COLO829 (cell line): ENCODE results near the gene GOSR2.
"Not testable (repeated sequence)": the region's sequence is repeated elsewhere in the genome, so short reads cannot be mapped to it uniquely, and the experiment has no call there.

Source experiments
- DNase-seq: peaks from one replicate; pipeline ENCODE4 v3.0.0; 2012; ENCODE audit warnings: low spot score

The GOSR2 gene

GRCh38 chr17:46894024-46894423 is 28.9 kb upstream of the GOSR2 start:
- DNase-seq, result no peak

- DNase-seq, result no peak
These were observed 28.3 kb upstream of the GOSR2 start for GRCh38 chr17:46894476-46895151.

DNA sequence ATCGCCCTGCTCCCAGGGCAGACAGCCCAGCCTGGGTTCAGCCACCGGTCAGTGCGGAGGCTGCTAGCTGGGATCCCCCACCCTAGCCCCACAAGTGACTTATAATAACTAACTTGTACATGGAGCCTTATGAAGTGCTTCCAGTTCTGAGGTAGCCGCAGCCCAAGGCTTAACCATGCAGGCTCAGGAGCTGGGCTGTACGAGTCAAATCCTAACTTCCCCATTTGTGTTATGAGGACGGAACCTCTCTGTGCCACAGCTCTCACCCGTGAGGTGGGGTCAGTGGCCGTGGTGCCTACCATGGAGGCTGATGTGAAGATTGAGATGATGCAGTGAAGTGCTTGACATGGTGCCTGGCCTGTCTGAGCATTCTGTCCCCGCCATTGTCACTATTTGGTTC is 27.8 kb upstream of the GOSR2 start:
- DNase-seq, result no peak

- no peak for DNase-seq
These were observed 26.0 kb upstream of the GOSR2 start for GRCh38 chr17:46896991-46897390.

GRCh38 chr17:46898364-46898763 is 24.6 kb upstream of the GOSR2 start:
- DNase-seq, result no peak

GRCh38 chr17:46898860-46899259 is 24.1 kb upstream of the GOSR2 start:
- DNase-seq, result no peak

- DNase-seq, result no peak
These were observed 21.7 kb upstream of the GOSR2 start for GRCh38 chr17:46901291-46901690.

DNA sequence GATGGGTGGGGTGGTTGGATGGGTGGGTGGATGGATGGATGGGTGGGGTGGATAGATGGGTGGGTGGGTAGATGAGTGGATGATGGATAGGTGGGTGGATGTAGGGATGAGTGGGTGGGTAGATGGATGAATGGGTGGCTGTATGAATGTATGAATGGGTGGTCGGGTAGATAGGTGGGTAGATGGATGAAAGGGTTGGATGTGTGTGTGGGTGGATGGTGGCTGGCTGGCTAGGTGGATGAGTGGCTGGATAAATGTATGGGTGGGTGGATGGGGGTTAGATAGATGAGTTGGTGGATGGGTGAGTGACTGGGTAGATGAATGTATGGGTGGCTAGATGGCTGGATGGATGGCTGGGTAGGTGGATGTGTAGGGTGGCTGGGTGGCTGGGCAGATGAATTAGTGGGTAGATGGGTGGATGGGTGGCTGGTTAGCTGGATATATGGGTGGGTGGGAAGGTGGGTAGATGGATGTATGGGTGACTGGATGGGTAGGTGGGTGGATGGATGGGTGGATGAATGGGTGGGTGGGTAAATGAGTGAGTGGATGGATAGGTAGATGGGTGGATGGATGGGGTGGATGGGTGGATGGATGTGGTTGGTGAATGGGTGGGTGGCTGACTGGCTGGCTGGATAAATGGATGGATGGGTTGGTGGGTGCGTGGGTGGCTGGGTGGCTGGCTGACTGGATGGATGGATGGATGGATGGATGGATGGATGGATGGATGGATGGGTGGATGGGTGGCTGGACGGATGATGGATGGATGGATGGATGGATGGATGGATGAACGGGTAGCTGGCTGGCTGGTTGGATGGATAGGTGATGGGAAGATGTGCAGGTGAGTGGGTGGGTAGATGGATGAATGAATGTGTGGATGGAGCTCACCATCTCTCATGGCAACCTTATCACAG is 18.9 kb upstream of the GOSR2 start:
- no peak for DNase-seq

DNA sequence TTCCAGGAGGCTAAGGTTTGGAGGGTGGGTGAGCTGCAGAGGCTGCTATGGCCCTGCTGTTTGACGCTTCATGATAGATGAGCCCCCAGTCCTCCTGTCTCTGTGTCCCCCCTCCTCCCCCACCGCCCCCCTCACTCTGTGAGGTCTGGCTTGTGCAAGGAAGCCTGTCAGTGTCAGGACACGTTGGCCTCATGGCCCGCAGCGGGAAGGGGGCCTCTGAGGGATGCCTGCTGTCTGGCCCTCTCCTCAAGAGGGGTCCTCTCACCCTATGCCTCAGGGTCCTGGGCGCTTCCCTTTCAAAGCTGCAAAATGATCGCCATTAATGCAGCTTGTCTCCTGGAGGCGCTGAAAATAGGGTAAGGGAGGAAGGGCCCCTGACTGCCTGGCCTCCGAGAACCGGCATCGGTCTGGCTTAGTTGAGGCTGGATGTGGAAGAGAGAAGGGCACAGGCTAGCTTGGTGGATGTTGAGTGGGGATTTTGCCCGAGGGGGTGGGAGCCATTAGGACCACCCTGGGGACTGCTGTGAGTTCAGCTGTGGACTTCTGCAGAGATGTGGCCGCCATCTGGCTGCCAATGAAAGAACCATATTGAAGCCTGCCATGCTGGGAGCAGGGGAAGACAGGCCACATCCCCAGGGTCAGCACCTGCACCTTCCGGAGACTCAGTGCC is 14.8 kb upstream of the GOSR2 start:
- no peak for DNase-seq

- DNase-seq, result no peak
These were observed 12.6 kb upstream of the GOSR2 start for GRCh38 chr17:46910179-46910927.

GRCh38 chr17:46911311-46911710 is 11.6 kb upstream of the GOSR2 start:
- DNase-seq, result no peak

DNA sequence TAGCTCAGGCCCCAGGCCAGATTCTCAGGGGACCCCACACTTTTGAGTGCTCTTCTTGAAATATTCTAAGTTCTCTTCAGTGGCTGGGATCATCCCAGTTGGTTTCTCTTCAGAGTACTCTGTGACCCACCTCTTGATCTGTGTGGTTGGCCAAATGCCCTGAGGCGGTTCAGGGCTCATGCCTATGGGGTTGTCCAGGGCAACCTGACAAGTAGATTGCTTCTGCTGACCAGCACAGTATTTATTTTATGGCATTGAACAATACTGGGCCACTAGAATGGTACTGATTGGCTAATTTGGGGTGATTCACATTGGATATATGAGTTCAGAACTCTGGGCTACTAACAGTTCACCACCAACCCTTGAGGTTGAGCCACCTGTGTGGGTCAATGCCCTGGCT is 7.4 kb upstream of the GOSR2 start:
- DNase-seq, result no peak

DNA sequence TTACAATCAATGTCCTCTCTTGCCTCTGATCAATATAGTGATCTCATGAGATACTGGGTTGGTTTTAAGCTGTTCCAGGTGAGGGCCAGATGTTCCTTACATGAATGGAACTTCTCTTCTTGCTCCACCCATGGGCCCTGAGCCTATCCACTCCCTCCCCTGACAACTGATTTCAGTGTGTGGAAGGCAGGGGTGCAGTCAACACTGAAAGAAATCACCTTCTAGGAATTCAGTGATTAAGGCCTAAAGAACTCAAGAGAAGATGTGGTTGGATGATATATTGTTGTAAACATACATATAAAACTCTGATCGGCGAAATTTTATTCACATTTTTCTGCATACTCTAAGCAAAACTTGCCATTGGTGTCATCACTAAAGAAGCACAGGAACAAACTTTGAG is 6.7 kb upstream of the GOSR2 start:
- no peak for DNase-seq

- DNase-seq, result no peak
These were observed 6.3 kb upstream of the GOSR2 start for GRCh38 chr17:46916623-46917022.

GRCh38 chr17:46917041-46917440 is 5.9 kb upstream of the GOSR2 start:
- no peak for DNase-seq

DNA sequence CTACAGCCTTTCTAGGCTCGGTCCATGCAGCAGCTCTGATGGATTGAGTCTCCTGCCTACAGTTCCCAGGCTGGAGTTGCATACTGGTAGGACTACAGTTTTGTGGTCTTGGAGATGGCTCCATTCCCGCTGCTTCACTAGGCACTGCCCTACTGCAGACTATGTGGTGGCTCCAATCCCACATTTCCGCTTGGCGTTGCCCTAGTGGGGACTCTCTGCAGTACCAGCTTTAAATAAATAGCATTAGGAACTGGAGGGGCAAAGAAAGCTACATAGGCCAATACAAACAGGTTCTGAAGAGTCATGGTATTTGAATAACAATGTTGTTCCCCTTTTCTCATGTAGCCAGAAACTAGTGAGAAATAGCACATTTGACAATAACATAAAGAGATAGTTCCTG is 5.4 kb upstream of the GOSR2 start:
- no peak for DNase-seq

DNA sequence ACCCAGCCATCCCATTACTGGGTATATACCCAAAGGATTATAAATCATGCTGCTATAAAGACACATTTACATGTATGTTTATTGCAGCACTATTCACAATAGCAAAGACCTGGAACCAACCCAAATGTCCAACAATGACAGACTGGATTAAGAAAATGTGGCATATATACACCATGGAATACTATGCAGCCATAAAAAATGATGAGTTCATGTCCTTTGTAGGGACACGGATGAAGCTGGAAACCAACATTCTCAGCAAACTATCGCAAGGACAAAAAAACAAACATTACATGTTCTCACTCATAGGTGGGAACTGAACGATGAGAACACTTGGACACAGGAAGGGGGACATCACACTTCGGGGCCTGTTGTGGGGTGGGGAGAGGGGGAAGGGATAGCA is 998 bp upstream of the GOSR2 start:
- DNase-seq, result not testable (repeated sequence)

GRCh38 chr17:46922487-46922803 is 515 bp upstream of the GOSR2 start:
- no peak for DNase-seq

GRCh38 chr17:46925185-46925868 is 2.4 kb downstream of the GOSR2 start:
- DNase-seq, result no peak

DNA sequence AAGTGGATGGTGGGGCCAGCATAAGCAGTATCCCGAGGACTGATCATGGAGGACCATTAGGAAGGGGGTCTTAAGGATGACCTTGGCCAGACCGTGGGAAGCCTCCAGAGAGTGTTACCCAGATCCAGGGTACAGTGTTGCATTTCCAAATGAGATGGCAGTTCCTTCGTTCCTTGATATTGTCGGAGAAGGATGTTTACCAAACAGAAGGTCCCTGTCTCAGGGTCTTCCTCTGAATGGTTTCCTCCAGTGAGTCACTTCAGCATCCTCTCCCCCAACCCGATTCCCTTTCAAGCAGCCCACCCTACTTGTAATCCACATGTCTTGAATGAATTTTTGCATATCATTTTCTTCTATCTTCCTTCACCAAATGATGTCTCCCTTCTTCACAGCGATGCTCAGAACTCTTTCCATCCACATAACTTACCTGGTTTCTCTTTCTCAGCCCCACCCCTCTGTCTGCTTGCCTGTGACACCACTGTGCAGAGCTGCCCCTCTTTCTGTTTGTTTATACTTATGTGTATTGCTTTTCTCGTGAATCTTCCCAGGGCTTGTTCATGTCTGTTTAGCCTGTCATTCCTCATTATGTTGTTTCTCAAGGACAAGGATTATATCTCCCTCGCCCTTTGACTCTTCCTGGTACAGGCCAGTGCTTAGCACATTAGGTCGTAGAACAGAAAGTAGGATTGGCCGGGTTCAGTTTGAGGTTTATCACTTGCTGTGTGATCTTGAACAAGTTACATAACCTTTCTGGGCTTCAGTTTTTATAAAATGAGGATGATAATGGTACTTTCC is 5.7 kb downstream of the GOSR2 start:
- no peak for DNase-seq

DNA sequence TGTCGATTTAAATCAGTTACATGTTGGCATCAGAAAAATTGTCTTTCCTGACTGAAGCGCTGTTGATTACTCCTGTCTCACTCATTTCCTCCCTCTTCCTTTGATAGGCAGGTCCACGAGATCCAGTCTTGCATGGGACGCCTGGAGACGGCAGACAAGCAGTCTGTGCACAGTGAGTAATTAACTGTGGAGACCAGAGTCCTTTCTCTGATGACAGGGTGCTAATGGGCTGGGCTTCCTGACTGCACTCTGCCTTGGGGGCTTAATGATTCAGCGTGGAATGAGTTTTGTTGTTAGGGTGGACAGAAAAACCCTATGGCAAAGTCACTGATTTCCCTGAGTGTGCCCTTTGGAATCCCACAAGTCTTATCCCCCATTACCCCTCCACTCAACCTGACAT is 6.5 kb downstream of the GOSR2 start:
- peak; percentile 29 for DNase-seq
